GM19397 (cell line): ENCODE data around the gene RANBP10.

Experiments used
- ATAC-seq: cut with Tn5 transposase; IDR thresholded peaks from one replicate; pipeline ENCODE4 v1.9.1; 2021; ENCODE audit warnings: mild to moderate bottlenecking, moderate library complexity; ENCODE audit not compliant: unreplicated experiment

RANBP10 gene

GRCh38 chr16:67828651-67829050, 22.3 kb upstream of the RANBP10 start:
- ATAC-seq = no peak

GRCh38 chr16:67825906-67826305, 19.5 kb upstream of the RANBP10 start:
- ATAC-seq = no peak

- ATAC-seq = no peak
Observed at GRCh38 chr16:67825119-67825518, 18.8 kb upstream of the RANBP10 start.

- no peak for ATAC-seq
Observed at GRCh38 chr16:67822511-67822910, 16.2 kb upstream of the RANBP10 start.

GRCh38 chr16:67820608-67821259, 14.4 kb upstream of the RANBP10 start:
- no peak for ATAC-seq

- ATAC-seq = no peak
Observed at GRCh38 chr16:67814567-67814966, 8.2 kb upstream of the RANBP10 start.

- no peak for ATAC-seq
Observed at GRCh38 chr16:67811899-67812298, 5.5 kb upstream of the RANBP10 start.

GRCh38 chr16:67807148-67807682, 855 bp upstream of the RANBP10 start:
- ATAC-seq = no peak

- ATAC-seq = peak; percentile 3
Observed at GRCh38 chr16:67805718-67806427, 487 bp downstream of the RANBP10 start.

GRCh38 chr16:67804853-67805542, 1.4 kb downstream of the RANBP10 start:
- no peak for ATAC-seq

GRCh38 chr16:67803894-67804293, 2.5 kb downstream of the RANBP10 start:
- ATAC-seq = no peak

- no peak for ATAC-seq
Observed at GRCh38 chr16:67801883-67802282, 4.5 kb downstream of the RANBP10 start.

GRCh38 chr16:67801241-67801640, 5.1 kb downstream of the RANBP10 start:
- ATAC-seq = no peak

- ATAC-seq = no peak
Observed at GRCh38 chr16:67800338-67800926, 5.9 kb downstream of the RANBP10 start.

GRCh38 chr16:67796099-67796718, 10.2 kb downstream of the RANBP10 start:
- ATAC-seq = no peak

GRCh38 chr16:67790071-67790470, 16.3 kb downstream of the RANBP10 start:
- no peak for ATAC-seq

GRCh38 chr16:67786491-67786890, 19.9 kb downstream of the RANBP10 start:
- no peak for ATAC-seq

GRCh38 chr16:67783353-67783725, 23.0 kb downstream of the RANBP10 start:
- no peak for ATAC-seq

GRCh38 chr16:67782567-67783352, 23.6 kb downstream of the RANBP10 start:
- no peak for ATAC-seq

- no peak for ATAC-seq
Observed at GRCh38 chr16:67781565-67781921, 24.8 kb downstream of the RANBP10 start.
